Measurements from ENCODE around the gene SOX6.

- TF ChIP-seq POLR2AphosphoS5 (IDR thresholded peaks at IDR 0.05; ENCODE audit: low read depth): no peak
- TF ChIP-seq, protein P1, sequence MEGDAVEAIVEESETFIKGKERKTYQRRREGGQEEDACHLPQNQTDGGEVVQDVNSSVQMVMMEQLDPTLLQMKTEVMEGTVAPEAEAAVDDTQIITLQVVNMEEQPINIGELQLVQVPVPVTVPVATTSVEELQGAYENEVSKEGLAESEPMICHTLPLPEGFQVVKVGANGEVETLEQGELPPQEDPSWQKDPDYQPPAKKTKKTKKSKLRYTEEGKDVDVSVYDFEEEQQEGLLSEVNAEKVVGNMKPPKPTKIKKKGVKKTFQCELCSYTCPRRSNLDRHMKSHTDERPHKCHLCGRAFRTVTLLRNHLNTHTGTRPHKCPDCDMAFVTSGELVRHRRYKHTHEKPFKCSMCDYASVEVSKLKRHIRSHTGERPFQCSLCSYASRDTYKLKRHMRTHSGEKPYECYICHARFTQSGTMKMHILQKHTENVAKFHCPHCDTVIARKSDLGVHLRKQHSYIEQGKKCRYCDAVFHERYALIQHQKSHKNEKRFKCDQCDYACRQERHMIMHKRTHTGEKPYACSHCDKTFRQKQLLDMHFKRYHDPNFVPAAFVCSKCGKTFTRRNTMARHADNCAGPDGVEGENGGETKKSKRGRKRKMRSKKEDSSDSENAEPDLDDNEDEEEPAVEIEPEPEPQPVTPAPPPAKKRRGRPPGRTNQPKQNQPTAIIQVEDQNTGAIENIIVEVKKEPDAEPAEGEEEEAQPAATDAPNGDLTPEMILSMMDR (conservative IDR thresholded peaks at IDR 0.05; ENCODE audit: low read depth in 2 of 2): no peak
These were observed 207.9 kb downstream of the SOX6 start for GRCh38 chr11:16148301-16148931.

Measured in GM23338 (cell line).